ENCODE results near the gene NRG3.

NRG3 gene

DNA sequence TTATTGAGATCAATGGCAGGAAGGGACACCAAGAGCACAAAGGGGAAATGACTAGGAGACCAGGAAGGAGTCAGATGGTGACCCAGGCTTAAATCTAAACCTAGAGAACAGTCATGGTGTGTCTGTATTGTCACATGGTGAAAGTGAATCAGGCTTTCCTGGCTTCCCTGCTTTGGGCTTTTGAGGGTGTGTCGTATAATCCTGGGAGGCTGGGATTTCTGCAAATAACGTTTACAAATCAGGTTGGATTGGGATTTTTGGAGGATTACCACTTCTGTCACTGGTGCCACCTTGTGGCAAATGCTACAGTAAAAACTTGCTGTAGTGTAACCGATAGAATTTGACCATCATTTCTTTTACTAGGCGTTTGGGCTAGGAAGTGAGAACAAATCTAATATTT is 502.6 kb downstream of the NRG3 start:
- no peak for DNase-seq (ENCODE audit: low read depth in 4 of 4, low spot score in 1 of 4)

GRCh38 chr10:82378146-82378545 is 503.2 kb downstream of the NRG3 start:
- no peak for DNase-seq (ENCODE audit: low read depth in 4 of 4, low spot score in 1 of 4)

DNA sequence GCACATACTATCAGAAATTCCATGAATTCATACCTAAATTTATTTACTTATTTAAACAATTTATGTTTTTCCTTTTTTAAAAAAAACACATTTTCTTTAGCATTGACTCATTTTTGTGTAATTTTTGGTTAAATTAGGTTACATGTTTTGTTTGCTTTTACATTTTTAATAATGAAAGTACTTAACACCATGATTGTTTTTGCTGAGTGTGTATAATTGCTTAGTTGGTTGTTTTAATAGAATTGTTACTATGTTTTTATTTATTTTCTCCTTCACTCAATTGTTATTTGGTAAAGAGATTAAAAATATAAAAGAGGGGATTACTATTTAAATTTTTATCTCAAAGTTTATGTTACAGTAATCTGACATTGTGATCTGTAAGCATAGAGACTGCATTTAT is 508.4 kb downstream of the NRG3 start:
- DNase-seq (ENCODE audit: low read depth in 4 of 4, low spot score in 1 of 4), result no peak

- no peak for DNase-seq (ENCODE audit: low read depth in 4 of 4, low spot score in 1 of 4)
Measured at GRCh38 chr10:82390866-82391658, 516.1 kb downstream of the NRG3 start.

GRCh38 chr10:82391971-82392370 is 517.0 kb downstream of the NRG3 start:
- DNase-seq (ENCODE audit: low read depth in 4 of 4, low spot score in 1 of 4), result no peak

GRCh38 chr10:82392533-82392932 is 517.5 kb downstream of the NRG3 start:
- no peak for DNase-seq (ENCODE audit: low read depth in 4 of 4, low spot score in 1 of 4)

- DNase-seq (ENCODE audit: low read depth in 4 of 4, low spot score in 1 of 4), result no peak
Measured at GRCh38 chr10:82394122-82394521, 519.1 kb downstream of the NRG3 start.

DNA sequence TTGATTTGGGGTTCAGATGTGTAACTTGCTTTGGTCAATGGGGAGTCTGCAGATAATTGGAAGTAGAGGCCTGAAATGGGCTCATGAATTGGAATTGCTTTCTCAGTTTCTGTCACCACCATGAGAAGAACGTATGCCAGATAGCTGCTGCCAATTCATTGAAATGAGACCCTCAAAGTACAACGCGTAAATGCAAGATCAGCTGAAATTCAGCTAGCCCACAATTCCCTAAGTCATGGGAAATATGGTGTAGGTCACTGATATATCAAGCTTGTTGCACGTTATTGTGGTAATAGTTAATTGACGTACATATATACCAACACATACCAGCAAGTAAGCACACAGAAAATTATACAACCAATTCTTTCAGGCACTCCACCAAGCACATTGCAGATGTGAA is 520.0 kb downstream of the NRG3 start:
- DNase-seq (ENCODE audit: low read depth in 4 of 4, low spot score in 1 of 4), result no peak

DNA sequence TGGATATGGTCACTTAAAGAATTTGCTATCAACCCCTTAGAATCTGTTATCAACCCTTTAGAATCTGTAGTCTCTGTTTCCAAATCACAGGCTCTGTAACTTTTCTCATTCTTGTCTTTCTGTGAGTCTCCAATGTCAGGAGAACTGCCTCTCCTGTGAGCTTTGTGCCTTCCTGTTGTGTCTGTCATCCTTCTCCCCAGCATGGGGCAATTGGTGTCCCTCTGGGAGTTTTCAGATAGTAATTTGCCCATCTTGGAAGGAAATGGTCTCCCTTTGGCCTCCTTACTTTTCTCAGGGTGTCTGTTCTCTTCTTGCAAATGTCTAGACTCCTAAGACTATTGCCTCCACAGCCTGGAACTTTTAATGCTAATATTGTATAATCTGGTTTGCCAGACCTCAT is 521.9 kb downstream of the NRG3 start:
- DNase-seq (ENCODE audit: low read depth in 4 of 4, low spot score in 1 of 4), result no peak

- no peak for DNase-seq (ENCODE audit: low read depth in 4 of 4, low spot score in 1 of 4)
Measured at GRCh38 chr10:82397854-82398253, 522.9 kb downstream of the NRG3 start.

DNA sequence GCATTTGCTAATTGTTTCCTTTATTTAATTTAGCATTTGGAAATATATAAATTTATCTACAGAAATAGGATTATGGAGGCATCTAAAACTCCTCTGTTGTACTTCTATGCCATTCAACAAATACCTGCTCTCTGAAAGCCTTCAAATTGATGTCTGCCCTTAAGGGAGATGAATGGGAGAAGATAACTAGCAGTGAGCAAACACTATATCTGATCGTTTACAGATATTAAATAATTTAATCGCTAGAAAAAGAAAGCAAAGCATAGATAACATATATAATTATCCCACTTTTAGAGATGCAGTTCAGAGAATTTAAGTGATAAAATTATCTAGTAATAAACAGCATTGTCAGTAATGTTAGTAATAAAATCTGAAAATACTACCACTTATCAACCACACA is 524.9 kb downstream of the NRG3 start:
- DNase-seq (ENCODE audit: low read depth in 4 of 4, low spot score in 1 of 4), result no peak

GRCh38 chr10:82400841-82401240 is 525.8 kb downstream of the NRG3 start:
- DNase-seq (ENCODE audit: low read depth in 4 of 4, low spot score in 1 of 4), result no peak

DNA sequence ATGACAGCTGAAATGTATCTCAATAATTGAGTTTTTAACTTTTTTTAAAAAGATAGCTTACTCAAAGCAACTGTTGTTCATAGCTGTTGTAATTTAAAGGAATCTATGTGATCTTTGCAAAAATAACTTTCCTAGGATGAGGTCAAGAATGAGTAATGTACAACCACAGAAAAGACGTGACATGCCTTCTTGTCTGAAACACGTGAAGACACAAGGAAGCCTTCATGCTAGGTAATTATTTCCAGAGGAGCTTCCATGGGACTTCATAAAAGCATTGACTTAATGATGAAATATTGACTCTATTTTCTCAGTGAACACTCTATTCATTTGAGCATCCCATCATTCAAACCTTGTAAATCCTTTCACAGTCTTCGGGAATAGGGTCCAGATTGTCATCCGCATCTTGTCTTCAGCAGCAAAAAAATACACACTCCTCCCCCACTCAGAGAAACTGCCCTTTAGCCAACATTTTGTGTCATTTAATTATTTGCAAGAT is 528.0 kb downstream of the NRG3 start:
- DNase-seq (ENCODE audit: low read depth in 4 of 4, low spot score in 1 of 4), result no peak

DNA sequence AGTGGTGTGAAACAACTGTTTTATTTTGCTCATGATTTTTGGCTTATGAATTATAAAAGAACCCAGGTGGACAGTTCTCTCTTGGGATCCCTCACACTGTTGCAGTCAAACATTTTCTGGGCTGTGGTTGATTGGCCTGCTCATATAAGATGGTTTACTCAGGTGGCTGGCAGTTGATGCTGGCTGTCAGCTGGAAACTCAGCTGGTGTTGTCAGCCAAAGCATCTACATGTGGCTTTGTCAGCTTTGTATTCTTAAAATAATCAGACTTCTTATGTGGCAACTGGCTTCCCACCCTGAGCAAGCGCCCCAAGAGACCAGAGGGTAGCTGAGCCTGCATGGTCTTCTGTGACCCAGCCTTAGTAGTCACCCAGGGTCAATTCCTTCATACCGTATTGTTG is 534.7 kb downstream of the NRG3 start:
- DNase-seq (ENCODE audit: low read depth in 4 of 4, low spot score in 1 of 4), result no peak

DNA sequence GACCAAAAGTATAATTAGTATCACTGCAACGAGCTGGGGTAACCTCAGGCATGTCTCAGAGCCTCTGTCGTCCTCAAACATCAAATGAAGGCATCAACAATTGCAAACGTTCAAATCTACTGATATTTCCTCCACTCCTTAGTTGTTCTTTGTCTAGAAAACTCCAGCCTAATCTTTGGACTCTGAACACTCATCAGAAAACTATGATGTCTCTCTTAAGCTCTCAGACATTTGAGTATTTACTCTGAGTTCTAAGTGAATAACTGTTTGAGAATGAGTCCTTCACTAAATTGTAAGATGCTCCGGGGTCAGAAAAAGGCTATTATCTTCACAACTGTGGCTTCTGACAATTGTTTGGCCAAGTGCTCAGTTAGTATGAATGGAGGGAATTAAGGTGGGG is 536.4 kb downstream of the NRG3 start:
- no peak for DNase-seq (ENCODE audit: low read depth in 4 of 4, low spot score in 1 of 4)

DNA sequence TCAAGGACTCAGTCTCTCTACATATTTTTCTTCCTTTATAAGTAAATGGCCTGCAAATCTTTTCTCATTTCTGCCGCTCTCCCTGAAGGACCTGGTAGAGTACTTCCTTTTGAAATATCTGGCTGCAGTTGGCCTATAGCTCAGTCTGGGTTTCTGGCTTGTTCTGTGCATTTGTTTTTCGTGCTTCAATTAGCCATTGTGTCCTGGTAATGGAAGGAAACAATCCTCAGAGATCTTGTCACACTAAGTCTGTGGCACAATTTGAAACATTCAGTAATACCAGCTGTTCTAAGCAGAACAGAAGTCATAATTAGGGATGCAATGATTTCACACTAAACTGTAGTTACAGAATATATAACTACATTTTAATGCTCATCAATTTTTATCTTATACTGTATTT is 545.0 kb downstream of the NRG3 start:
- no peak for DNase-seq (ENCODE audit: low read depth in 4 of 4, low spot score in 1 of 4)

- DNase-seq (ENCODE audit: low read depth in 4 of 4, low spot score in 1 of 4), result no peak
Measured at GRCh38 chr10:82429302-82429701, 554.3 kb downstream of the NRG3 start.

GRCh38 chr10:82438277-82438676 is 563.3 kb downstream of the NRG3 start:
- DNase-seq (ENCODE audit: low read depth in 4 of 4, low spot score in 1 of 4), result no peak

DNA sequence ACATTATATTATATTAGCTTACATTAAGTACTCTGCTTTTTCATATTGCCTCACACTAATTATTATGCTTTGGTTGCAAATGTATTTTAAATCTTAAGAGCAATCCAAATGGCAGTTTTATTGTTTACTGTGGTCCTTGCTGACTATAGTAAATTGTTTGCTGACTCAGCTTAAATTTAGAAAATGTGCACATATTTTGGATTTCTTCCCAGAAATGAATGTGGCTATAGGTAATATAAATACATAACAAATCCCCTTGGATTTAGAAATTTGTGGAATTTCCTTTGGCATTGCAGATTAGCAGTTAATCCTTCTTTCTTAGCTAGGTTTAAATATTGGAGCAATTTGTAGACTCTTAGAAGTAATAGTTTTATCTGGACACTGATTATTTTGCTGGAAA is 565.8 kb downstream of the NRG3 start:
- no peak for DNase-seq (ENCODE audit: low read depth in 4 of 4, low spot score in 1 of 4)

- DNase-seq (ENCODE audit: low read depth in 4 of 4, low spot score in 1 of 4), result no peak
Measured at GRCh38 chr10:82452046-82452445, 577.1 kb downstream of the NRG3 start.

DNA sequence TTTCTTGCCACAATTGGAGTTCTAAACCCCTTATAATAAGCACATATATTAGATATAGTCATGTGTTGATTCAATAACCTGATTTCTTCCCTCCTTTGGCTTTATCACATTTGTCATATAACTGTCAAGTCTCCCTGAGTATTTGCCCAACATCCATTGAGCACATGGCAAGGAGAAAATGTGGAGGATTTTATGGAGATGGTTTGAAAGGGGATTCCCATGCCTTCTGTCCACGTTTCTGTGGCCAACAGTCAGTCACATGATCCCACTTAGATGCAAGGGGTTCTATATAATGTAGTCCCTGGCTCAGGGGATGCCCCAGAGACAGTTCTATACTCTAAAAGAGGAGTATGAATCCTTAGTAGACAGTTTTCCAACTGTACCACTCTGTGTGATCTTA is 577.7 kb downstream of the NRG3 start:
- no peak for DNase-seq (ENCODE audit: low read depth in 4 of 4, low spot score in 1 of 4)

- DNase-seq (ENCODE audit: low read depth in 4 of 4, low spot score in 1 of 4), result no peak
Measured at GRCh38 chr10:82453678-82454293, 578.8 kb downstream of the NRG3 start.

Data from stimulated activated CD4-positive, alpha-beta T cell treated with anti-CD3 and anti-CD28 coated beads, Interleukin-1b, Interleukin-23, amount 100 ng/mL, for 24 hours (primary cell).